Suprapubic skin (tissue), 4 donors: Measurements from ENCODE around the gene CALN1.

ENCODE experiments used
- CTCF ChIP-seq, 2 donors: fragments of 200-600 bp in 1 of 2; fragments of 450-650 bp in 1 of 2; sonication (generic) in 1 of 2; IDR thresholded peaks; one replicate each; pipeline ENCODE4 v1.5.1; 2016 to 2019; ENCODE audit warnings: antibody characterized with exemption in 2 of 2, mild to moderate bottlenecking in 1 of 2, moderate library complexity in 1 of 2
- EP300 ChIP-seq: sonication (generic); formaldehyde crosslinking; IDR thresholded peaks from one replicate; pipeline ENCODE4 v1.6.1; 2017; ENCODE audit warnings: antibody characterized with exemption
- POLR2A ChIP-seq, 2 donors: fragments of 450-650 bp; IDR thresholded peaks; one replicate each; pipeline ENCODE4 v1.6.1; 2017; ENCODE audit warnings: antibody characterized with exemption in 2 of 2, mild to moderate bottlenecking in 2 of 2, moderate library complexity in 2 of 2
- POLR2AphosphoS5 ChIP-seq, 3 donors: sonication (generic); formaldehyde crosslinking; IDR thresholded peaks; one replicate each; pipeline ENCODE4 v1.6.1; 2017; ENCODE audit warnings: antibody characterized with exemption in 3 of 3

GRCh38 chr7:72020311-72020710 is 391.8 kb downstream of the CALN1 start:
- TF ChIP-seq CTCF (IDR thresholded peaks at IDR 0.05) = no peak
- TF ChIP-seq POLR2AphosphoS5 (IDR thresholded peaks at IDR 0.05) = no peak
- no peak for TF ChIP-seq POLR2A (IDR thresholded peaks at IDR 0.05)
- no peak for TF ChIP-seq EP300
